NCI-H1436 (cell line): ENCODE measurements around the gene CHKB.
"Not testable (repeated sequence)": the region's sequence is repeated elsewhere in the genome, so short reads cannot be mapped to it uniquely, and the experiment has no call there.

ENCODE experiments used
- DNase-seq: peaks from one replicate; lab custom pipeline; 2025; lab: John Stamatoyannopoulos, UW

CHKB gene

DNA sequence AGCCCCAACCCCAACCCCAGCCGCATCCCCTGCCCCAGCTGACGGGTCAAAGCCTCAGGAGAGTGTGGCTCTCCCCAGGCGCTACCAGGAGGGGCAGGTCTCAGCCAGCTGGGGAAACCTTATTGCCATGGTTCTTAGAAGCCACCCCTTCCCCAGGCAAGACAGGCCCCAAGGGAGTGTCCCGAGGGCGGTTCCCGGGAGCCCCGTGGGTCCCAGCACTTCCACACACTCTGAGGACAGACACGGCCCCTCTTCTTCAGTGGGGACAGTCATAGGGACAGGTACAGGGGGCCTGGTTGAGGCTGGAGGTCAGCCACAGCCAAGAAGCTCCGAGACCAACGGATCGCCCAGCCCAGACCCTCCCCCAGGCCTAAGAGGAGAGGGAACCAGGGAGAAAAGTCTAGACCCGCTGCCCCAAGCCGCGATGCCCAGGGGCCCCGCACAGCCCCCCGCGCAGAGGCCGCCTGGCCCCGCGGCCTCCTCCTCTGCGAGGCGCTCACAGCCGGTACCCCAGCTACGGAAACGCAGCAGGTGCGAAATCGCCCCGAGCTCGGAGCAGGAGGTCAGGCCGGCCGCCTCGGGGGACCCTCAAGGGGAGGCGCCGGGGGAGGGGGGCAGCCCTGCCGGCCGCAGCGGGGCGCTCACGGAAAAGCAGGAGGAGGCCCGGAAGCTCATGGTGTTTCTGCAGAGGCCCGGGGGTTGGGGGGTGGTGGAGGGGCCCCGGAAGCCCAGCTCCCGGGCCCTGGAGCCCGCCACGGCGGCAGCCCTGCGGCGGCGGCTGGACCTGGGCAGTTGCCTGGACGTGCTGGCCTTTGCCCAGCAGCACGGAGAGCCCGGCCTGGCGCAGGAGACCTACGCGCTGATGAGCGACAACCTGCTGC, 34.4 kb downstream of the CHKB start:
- no peak for DNase-seq

DNA sequence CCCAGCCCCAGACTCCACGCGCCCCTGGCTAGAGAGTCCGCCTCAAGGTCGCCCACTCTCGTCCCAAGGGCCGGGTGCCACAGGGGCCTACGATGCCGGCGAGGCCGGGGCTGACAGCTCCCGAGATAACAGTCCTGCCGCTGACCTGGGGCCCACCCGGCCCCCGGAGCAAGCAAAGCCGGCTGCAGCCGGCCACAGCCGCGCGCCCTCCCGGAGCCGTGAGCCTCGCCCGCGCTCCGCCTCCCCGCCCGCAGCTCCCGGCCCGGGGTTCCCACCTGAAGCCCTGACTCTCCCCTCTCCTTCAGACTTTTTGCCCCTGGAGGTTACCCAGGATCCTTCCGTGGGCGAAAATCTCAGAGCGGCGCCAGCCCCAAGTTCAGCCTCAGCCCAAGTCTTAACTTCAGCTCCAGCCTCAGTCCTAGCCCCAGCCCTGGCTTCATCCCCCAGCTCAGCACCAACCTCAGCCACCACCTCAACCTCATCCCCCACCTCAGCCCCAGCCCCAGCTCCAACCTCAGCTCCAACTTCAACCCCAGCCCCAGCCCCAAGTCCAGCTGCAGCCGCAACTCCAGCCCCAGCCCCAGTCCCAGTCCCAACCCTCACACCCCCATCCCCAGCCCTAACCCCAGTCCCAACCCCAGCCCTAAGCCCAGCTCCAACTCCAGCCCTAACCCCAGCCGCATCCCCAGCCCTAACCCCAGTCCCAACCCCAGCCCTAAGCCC, 35.2 kb downstream of the CHKB start:
- no peak for DNase-seq

DNA sequence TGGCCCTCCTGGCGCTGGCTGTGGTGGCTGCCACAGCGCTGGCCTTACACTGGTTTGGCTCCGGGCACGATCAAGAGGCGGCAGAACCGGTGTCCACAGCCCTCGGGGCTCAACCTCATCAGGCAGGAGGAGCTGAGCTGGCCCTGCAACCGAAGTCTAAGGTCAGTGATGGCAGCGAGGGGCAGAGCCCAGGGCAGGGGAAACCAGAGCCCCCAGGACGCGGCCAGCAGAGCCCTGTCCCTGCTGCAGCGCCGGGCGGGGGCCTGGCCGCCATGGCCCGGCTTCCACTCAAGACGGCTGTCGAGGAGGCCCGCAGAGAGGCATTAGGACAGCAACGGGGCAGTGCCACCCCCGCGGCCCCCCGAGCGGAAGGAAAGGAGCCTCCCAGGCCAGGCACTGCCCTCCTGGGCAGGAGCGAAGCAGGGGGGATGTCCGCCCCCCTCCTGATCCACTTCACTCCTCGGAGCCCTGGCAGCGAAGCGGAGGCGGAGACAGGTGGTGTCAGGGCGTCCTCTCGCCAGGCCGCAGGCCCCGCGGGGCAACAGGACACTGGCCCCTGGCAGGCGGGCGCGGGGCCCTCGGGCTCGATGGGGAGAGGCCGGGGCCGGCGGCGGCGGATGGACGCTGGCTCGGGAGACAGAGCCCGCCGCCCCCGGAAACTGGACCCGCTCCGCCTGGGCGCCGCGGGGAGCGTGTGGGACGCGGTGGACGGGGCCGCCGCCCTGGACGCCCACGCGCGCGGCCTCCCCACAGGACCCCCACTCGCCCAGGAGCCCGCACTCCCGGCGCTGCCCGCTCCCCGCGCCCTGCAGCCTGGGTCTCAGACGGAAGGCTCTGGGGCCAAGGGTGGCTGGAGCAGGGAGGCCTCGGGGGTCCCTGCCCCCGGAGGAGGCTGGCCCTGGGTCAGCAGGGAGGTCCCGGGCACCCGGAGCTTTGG, 36.1 kb downstream of the CHKB start:
- DNase-seq, result no peak

DNA sequence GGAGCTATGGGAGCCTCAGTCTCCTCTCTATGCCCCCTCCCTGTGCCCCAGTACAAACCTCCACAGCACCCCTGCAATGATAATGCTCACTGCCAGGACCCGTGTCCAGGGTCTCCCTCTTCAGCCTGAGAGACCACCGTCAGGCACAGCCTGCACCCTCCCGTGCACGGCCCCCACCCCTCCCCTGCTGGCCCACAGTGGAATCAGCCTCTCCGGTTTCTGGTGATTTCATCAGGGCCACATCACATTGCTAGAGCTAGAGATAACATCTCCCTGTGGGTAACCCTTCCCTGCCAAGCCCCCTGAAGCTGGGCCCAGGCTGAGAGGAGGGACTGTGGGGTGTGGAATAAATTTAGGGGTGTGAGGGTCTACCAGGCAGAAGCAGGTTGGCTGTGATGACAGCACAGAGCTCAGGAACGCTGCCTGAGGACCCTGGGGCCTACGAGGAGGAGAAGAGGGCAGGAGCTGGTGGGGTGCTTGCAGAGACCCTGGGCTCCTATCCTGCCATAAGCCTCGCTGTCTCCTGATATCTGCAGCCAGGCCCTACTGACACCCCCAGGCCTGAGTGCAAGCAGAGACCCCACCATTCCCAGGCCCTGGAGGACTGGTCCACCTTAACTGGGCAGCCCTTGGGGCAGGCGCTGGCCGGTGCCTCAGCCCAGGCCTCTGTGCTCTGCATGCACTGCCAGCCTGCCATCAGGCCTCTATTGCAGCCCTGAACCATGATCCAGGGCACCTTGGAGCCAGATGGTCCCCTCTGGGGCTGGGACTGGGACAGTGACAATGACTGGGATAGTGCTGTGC, 36.9 kb downstream of the CHKB start, which contains the start of gene KLHDC7B:
TSS of gene KLHDC7B (plus strand) at position 378 of the 804 bp plus-strand sequence. CDS start at position 723, 345 bp downstream.
- no peak for DNase-seq

DNA sequence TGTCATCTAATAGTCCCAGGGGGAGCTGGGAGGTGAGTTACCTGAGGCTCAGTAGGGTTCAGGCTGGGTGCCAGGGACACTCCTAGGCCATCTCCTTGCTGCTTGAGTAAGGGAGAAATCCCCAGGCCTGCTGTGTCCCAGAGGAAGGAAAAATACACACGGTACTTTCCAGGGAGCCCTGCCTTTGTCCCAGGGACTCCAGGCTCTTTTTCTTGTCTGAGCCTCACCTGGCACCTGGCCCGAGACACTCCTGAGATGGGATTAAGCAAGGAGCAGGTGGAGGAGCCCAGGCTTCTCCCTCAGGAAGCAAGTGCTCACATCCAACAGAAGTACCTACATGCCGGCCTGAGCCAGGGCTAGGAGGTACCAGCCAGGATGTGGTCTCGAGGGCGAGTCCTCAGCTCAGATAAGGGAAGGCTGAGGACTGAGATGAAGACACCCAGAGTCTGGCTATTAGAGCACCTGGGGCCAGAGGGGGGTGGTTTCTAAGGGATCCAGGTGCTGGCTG, 37.8 kb downstream of the CHKB start:
- DNase-seq, result no peak

DNA sequence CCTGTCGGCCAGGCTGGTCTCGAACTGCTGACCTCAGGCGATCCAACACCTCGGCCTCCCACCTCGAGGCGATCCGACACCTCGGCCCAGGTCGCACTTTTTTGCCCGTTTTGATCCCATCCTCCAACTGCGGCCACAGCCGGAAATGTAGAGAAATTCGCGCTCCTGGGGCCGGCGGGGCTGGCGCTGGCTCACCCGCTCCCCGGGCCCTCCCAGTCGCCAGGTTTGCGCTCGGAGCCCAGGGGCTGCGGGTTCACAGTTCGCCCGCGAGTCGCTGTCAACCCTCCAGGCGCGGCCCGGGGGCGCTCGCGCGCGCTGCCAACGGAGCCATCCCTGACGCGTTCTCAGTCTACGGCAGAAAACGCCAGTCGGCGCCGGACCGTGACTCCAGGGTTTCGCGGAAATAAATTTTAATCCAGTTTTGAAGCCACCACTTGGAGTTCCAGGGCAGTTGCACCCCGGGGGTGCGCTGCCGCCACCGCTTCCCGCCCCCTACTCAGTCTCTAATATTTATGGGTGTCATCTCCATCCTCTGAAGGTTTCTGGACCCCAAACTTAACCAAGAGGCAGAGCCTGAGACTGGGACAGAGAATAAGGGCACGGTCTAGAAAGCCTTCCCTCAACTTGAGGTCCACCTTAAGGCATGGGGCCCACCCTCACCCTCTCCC, 38.4 kb downstream of the CHKB start:
- peak; percentile 59 for DNase-seq

DNA sequence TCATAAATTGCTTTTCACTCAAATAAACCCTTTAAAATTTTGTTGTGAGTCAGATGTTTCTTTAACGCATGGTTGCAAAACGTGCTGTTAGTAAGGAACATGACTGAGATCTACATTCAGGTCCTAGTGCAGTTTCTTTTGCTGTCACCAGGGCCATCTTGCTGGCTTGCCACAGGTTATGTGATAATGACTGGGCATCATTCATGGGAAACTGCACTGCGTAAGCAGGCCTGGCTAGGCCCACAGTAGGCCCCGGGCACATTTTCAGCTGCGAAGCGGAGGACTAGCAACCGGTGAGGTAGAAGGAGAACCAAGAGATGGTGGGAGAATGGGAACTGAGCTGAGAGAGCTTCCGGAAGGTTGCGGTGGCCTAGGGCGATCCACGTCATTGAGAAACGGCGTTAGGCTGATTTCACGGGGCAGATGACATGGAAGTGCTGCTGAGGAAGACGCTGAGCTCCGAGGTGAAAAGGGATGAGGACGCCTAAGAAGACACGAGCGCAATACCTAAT, 40.2 kb downstream of the CHKB start:
- DNase-seq, result no peak

DNA sequence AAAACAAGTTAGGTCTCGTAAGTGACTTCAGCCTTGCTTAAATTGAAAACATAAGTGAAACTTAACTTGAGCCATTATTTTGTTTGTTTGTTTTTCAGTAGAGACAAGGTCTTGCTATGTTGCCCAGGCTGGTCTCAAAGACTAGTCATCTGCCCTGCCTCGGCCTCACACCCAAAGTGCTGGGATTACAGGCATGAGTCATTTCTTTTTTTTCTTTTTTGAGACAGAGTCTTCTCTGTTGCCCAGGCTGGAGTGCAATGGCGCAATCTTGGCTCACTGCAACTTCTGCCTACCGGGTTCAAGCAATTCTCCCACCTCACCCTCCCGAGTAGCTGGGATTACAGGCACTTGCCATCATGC, 41.0 kb downstream of the CHKB start:
- not testable (repeated sequence) for DNase-seq

DNA sequence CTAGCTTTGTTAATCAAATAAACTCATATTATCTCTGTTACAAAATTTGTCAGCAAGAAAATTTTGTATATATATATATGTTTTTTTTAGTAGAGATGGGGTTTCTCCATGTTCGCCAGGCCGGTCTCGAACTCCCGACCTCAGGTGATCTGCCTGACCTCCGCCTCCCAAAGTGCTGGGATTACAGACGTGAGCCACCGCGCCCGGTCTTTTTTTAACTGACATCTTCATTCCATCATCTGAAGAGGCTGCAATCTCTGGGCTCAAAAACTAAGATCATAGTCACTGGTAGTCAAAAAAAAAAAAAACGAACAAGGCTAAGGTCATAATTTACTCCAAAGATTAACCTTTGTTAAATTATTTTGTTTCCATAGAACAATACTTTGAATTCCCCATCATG, 42.3 kb downstream of the CHKB start:
- DNase-seq, result no peak

DNA sequence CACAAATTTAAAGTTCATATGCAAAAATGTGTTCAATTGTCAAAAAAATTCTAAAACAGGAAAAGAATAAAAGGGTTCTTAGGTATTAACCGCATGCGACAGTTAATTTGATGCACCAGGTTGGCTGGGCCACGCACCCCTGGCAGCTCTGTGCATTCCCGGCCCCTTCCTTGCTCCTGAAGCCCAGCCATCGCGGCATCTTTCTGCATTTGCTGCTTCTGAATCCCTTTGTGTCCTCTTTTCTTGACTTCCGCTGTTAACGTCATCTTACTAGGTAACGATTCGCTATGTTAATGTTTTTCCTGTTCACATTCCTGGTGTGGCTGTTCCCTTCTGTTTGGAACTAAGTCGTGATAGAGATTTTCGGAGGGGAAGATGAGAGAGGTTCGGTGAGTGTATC, 44.9 kb downstream of the CHKB start:
- DNase-seq, result no peak

DNA sequence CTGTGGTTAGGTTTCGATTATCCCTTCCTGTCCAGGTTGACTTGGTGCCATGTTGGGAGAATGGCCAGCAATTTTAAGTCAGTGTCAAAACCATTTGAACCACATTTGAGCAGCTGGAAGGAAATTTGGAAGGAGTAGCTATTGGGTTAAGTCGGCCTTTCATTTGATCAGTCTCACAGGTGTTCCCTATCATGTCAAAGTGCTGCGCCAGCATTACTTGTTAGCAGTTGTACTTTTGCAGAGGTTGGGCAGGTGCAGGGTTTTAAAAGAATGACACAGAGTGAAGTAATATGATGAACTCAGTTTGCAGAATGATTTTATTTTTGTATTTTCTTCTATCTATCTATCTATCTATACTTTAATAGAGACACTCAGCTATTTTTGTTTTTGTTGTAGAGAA, 46.4 kb downstream of the CHKB start:
- no peak for DNase-seq

DNA sequence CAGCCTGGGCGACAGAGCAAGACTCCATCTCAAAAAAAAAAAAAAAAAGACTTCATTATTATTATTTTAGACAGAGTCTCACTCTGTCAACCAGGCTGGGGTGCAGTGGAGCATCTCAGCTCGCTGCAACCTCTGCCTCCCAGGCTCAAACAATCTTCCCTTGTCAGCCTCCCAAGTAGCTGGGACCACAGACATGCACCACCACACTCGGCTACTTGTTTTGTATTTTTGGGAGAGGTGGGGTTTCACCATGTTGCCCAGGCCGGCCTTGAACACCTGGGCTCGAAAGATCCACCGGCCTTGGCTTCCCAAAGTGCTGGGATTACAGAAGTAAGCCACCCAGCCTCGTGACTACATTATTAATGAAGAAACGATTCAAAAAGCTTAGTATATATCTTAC, 47.5 kb downstream of the CHKB start:
- DNase-seq, result no peak

DNA sequence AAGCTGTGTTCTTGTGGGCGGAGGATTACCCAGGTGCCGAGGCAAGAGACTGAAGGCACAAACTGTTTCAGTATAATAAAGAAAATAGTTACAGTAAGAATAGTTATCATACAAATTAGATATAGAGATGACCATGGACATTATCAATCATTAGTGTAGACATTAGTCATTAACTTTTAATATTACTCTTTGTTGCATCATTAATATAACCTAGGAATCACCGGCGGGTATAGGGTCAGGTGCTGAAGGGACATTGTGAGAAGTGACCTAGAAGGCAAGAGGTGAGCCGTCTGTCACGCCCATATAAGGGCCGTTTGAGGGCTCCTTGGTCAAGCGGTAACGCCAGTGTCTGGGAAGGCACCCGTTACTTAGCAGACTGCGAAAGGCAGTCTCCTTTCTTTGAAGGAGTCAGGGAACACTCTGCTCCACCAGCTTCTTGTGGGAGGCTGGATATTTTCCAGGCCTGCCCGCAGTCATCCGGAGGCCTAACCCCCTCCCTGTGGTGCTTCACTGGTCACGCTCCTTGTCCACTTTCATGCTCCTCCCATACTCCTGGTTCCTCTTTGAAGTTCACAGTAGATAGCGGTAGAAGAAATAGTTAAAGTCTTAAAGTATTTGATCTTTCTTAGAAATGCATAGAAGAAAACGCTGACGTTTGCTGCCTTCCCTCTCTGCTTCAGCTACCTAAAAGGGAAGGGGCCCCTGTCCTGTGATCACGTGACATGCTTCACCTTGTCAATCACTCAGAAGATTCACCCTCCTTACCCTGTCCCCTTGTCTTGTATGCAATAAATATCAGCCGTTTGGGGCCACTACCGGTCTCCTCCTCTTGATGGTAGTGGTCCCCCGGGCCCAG, 48.6 kb downstream of the CHKB start:
- DNase-seq, result not testable (repeated sequence)

DNA sequence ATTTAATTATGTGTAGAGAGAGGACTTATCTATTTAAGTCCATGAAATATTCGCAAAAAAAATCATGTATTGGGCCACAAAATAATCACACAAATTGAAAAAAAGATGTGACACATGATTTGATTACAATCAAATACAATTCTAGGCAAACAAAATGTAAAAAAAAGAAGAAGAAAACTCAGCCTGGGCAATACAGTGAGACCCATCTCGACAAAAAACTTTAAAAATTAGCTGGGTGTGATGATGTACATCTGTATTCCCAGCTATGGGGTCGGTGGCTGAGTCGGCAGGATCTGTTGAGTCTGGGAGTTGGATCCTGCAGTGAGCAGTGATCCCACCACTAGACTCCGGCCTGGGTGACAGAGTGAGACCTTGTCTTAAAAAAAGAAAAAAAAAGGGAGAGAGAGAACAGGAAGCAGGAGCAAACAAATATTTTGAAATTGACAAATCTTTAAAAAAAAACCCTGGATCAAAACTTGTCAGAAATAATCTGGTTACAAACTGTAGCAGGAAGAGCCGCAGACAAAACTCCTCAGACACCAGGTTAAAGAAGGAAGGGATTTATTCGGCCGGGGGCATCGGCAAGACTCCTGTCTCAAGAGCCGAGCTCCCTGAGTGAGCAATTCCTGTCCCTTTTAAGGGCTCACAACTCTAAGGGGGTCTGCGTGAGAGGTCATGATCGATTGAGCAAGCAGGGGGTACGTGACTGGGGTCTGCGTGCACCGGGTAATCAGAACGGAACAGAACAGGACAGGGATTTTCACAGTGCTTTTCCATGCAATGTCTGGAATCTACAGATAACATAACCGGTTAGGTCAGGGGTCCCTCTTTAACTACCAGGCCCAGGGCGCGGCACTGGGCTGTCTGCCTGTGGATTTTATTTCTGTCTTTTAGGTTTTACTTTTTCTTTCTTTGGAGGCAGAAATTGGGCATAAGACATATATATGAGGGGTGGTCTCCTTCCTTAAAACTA, 49.5 kb downstream of the CHKB start:
- DNase-seq, result no peak

DNA sequence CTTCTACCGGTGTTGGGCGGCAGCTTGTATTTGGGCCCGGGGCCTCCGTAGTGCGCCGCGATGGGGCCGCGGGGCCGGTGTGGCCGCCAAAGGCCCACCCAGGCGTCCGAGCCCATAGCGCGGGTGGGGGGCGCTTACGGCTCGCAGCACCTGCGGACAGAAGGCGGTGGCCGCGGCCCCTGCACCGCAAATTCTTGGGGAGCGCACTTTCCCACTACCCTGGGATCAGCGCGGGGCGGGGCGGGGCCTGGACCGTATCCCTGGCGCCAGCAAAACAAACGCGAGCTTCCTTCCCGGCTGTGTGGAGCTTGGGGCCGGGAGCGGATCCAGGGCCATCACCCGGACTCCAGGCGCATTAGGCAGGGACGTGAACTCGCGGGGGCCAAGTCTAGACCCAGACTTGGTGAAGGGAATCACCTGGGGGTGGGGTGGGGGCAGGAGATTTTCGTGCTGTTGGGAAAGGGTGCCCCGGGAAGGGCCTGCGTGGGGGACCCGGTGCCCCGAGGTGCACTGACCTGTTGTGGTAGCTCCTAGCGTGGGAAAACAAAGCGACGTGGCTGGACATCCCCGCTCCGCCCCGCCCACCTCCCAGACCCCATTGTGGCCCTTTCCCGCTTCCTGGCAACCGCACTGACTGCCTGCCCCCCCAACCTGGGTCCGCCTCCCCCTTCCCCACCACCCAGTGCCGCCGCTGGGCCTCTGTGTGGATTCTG, 50.5 kb downstream of the CHKB start:
- no peak for DNase-seq

DNA sequence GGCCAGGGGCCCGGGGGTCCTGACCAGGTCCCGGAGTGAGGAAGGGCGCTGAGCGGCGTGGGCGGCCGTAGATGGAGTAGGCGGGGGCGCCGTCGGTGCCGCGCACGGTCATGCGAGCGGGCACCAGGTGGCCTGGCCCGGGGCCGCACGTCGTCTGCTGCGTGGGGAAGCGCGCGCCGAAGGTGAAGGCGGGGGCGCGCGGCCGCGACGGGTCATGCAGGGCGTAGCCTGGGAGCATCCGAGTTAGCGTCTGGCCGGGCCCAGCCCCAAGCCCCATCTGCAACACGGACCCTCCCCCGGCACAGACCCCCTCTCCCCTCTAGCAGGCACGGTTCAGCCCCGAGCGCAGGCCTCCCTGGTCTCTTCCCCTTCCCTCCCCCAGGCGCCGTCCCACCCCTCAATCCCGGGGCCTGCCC, 51.1 kb downstream of the CHKB start:
- DNase-seq, result no peak

DNA sequence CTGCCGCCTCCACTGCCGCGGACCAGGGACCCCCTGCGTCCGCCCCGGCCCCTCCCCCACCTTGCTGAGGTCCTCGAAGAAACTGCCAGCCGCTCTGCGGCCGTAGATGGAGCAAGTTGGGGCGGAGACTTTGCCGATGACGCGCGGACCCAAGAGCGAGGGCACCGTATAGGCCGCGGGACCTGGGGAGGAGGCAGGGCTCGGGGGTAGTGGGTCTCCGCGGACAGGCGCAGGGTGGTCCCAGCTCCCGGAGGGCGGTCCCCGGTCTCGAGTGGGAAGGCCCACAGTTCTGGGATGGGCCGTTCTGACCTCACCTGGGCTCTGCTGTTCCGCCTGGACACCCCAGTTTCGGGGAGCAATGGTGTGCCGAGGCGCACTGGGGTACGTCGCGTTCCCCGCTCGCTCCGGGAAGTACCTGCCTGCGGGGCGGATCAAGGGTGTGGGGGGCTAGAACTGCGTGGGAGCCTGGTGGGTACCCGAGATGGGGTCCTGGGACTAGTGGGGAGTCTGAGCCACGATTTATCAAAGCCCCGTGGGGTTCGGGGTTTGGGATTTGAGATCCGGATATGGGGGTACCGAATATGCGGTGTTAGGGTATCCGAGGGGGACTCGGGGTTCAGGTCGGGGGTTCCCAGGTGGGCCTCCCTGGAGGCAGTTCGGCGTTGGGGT, 51.6 kb downstream of the CHKB start:
- peak; percentile 36 for DNase-seq
